HEK293 (cell line): Measurements from ENCODE around the gene IGF1R.

ENCODE experiments used
- BCL11A ChIP-seq: fragments of 450-650 bp; formaldehyde crosslinking; IDR thresholded peaks from 2 replicates; pipeline ENCODE4 v1.5.1; 2016; ENCODE audit warnings: low read depth, missing biosample characterization, missing genetic modification characterization
- FEZF1 ChIP-seq: fragments of 450-650 bp; formaldehyde crosslinking; IDR thresholded peaks from 2 replicates; pipeline ENCODE4 v1.5.1; 2016; ENCODE audit warnings: missing biosample characterization, missing genetic modification characterization
- GLIS2 ChIP-seq: fragments of 450-650 bp; formaldehyde crosslinking; IDR thresholded peaks from 2 replicates; pipeline ENCODE4 v1.5.1; 2016; ENCODE audit warnings: missing biosample characterization, missing genetic modification characterization
- KLF8 ChIP-seq: fragments of 450-650 bp; formaldehyde crosslinking; IDR thresholded peaks from 2 replicates; pipeline ENCODE4 v1.5.1; 2016; ENCODE audit warnings: missing biosample characterization, missing genetic modification characterization
- MYNN ChIP-seq: fragments of 450-650 bp; formaldehyde crosslinking; IDR thresholded peaks from 2 replicates; pipeline ENCODE4 v1.5.1; 2016; ENCODE audit warnings: missing biosample characterization, missing genetic modification characterization, borderline replicate concordance
- PRDM1 ChIP-seq: fragments of 450-650 bp; formaldehyde crosslinking; IDR thresholded peaks from 2 replicates; pipeline ENCODE4; 2016; ENCODE audit warnings: missing biosample characterization, missing genetic modification characterization
- REPIN1 ChIP-seq: fragments of 450-650 bp; formaldehyde crosslinking; IDR thresholded peaks from 2 replicates; pipeline ENCODE4 v1.5.1; 2017; ENCODE audit warnings: missing biosample characterization, missing genetic modification characterization, low read depth
- SP2 ChIP-seq: fragments of 450-650 bp; formaldehyde crosslinking; IDR thresholded peaks from 2 replicates; pipeline ENCODE4 v1.5.1; 2016; ENCODE audit warnings: missing biosample characterization, missing genetic modification characterization
- SP3 ChIP-seq: fragments of 450-650 bp; formaldehyde crosslinking; IDR thresholded peaks from 2 replicates; pipeline ENCODE4 v1.5.1; 2016; ENCODE audit warnings: missing biosample characterization, missing genetic modification characterization
- TRIM28 ChIP-seq: IDR thresholded peaks from 2 replicates; pipeline ENCODE4 v1.6.1; 2011; ENCODE audit warnings: low read length, control low read depth, borderline replicate concordance
- ZBTB1 ChIP-seq: fragments of 450-650 bp; formaldehyde crosslinking; IDR thresholded peaks from 2 replicates; pipeline ENCODE4 v1.5.1; 2016; ENCODE audit warnings: missing biosample characterization, missing genetic modification characterization
- ZBTB17 ChIP-seq: fragments of 450-650 bp; formaldehyde crosslinking; IDR thresholded peaks from 2 replicates; pipeline ENCODE4 v1.5.1; 2016; ENCODE audit warnings: missing biosample characterization, missing genetic modification characterization
- ZBTB48 ChIP-seq: fragments of 450-650 bp; formaldehyde crosslinking; IDR thresholded peaks from 2 replicates; pipeline ENCODE4 v1.5.1; 2016; ENCODE audit warnings: missing biosample characterization, missing genetic modification characterization
- ZBTB7A ChIP-seq: fragments of 450-650 bp; formaldehyde crosslinking; IDR thresholded peaks from 2 replicates; pipeline ENCODE4 v1.5.1; 2016; ENCODE audit warnings: low read depth, missing biosample characterization, missing genetic modification characterization
- ZBTB8A ChIP-seq: fragments of 450-650 bp; formaldehyde crosslinking; IDR thresholded peaks from 2 replicates; pipeline ENCODE4 v1.5.1; 2016; ENCODE audit warnings: missing biosample characterization, missing genetic modification characterization
- ZEB2 ChIP-seq: fragments of 450-650 bp; formaldehyde crosslinking; IDR thresholded peaks from 2 replicates; pipeline ENCODE4 v1.5.1; 2016; ENCODE audit warnings: missing biosample characterization, missing genetic modification characterization
- ZNF10 ChIP-seq: fragments of 450-650 bp; formaldehyde crosslinking; IDR thresholded peaks from 2 replicates; pipeline ENCODE4 v1.5.1; 2017; ENCODE audit warnings: missing biosample characterization, missing genetic modification characterization
- ZNF112 ChIP-seq: fragments of 450-650 bp; formaldehyde crosslinking; IDR thresholded peaks from 2 replicates; pipeline ENCODE4 v1.5.0; 2017; ENCODE audit warnings: missing biosample characterization, missing genetic modification characterization
- ZNF133 ChIP-seq: fragments of 450-650 bp; formaldehyde crosslinking; IDR thresholded peaks from 2 replicates; pipeline ENCODE4 v1.5.1; 2016; ENCODE audit warnings: missing biosample characterization, missing genetic modification characterization
- ZNF2 ChIP-seq: fragments of 450-650 bp; formaldehyde crosslinking; IDR thresholded peaks from 2 replicates; pipeline ENCODE4 v1.5.1; 2016; ENCODE audit warnings: missing biosample characterization, missing genetic modification characterization
- ZNF239 ChIP-seq: fragments of 450-650 bp; formaldehyde crosslinking; IDR thresholded peaks from 2 replicates; pipeline ENCODE4 v1.5.1; 2016; ENCODE audit warnings: missing biosample characterization, missing genetic modification characterization
- ZNF335 ChIP-seq: fragments of 450-650 bp; formaldehyde crosslinking; conservative IDR thresholded peaks from 2 replicates; pipeline ENCODE4 v1.5.1; 2016; ENCODE audit warnings: missing biosample characterization, missing genetic modification characterization
- ZNF394 ChIP-seq: fragments of 450-650 bp; formaldehyde crosslinking; IDR thresholded peaks from 2 replicates; pipeline ENCODE4 v1.5.1; 2016; ENCODE audit warnings: missing biosample characterization, missing genetic modification characterization, mild to moderate bottlenecking, moderate library complexity, borderline replicate concordance
- ZNF501 ChIP-seq: fragments of 450-650 bp; formaldehyde crosslinking; IDR thresholded peaks from 2 replicates; pipeline ENCODE4 v1.5.1; 2016; ENCODE audit warnings: missing biosample characterization, missing genetic modification characterization
- ZNF555 ChIP-seq: fragments of 450-650 bp; formaldehyde crosslinking; conservative IDR thresholded peaks from 2 replicates; pipeline ENCODE4 v1.5.1; 2017; ENCODE audit warnings: missing biosample characterization, mild to moderate bottlenecking, missing genetic modification characterization, inconsistent platforms
- ZNF558 ChIP-seq: fragments of 450-650 bp; formaldehyde crosslinking; IDR thresholded peaks from 2 replicates; pipeline ENCODE4 v1.5.1; 2016; ENCODE audit warnings: missing biosample characterization, missing genetic modification characterization
- ZNF585B ChIP-seq: fragments of 450-650 bp; formaldehyde crosslinking; IDR thresholded peaks from 2 replicates; pipeline ENCODE4 v1.5.1; 2016; ENCODE audit warnings: missing biosample characterization, missing genetic modification characterization
- ZSCAN23 ChIP-seq: fragments of 450-650 bp; formaldehyde crosslinking; IDR thresholded peaks from 2 replicates; pipeline ENCODE4 v1.5.1; 2016; ENCODE audit warnings: missing biosample characterization, missing genetic modification characterization
- ZSCAN30 ChIP-seq: fragments of 450-650 bp; IDR thresholded peaks from 2 replicates; pipeline ENCODE4 v1.5.1; 2018; ENCODE audit warnings: missing biosample characterization, mild to moderate bottlenecking, missing genetic modification characterization, moderate library complexity
- TF ChIP-seq, protein P1 (sequence below): fragments of 450-650 bp; formaldehyde crosslinking; IDR thresholded peaks from 2 replicates; pipeline ENCODE4 v1.5.1; 2016; ENCODE audit warnings: missing biosample characterization, missing genetic modification characterization
- TF ChIP-seq, protein P2 (sequence below): fragments of 450-650 bp; formaldehyde crosslinking; IDR thresholded peaks from 2 replicates; pipeline ENCODE4 v1.5.1; 2016; ENCODE audit warnings: missing biosample characterization, missing genetic modification characterization
- TF ChIP-seq, protein P3 (sequence below): fragments of 450-650 bp; formaldehyde crosslinking; IDR thresholded peaks from 2 replicates; pipeline ENCODE4 v1.5.1; 2017; ENCODE audit warnings: missing biosample characterization, mild to moderate bottlenecking, missing genetic modification characterization, moderate library complexity
- TF ChIP-seq, protein P4 (sequence below): fragments of 450-650 bp; formaldehyde crosslinking; IDR thresholded peaks from 2 replicates; pipeline ENCODE4 v1.5.1; 2016; ENCODE audit warnings: missing biosample characterization, missing genetic modification characterization
- TF ChIP-seq, protein P5 (sequence below): fragments of 450-650 bp; formaldehyde crosslinking; IDR thresholded peaks from 2 replicates; pipeline ENCODE4 v1.5.1; 2017; ENCODE audit warnings: missing biosample characterization, missing genetic modification characterization

The IGF1R gene

DNA sequence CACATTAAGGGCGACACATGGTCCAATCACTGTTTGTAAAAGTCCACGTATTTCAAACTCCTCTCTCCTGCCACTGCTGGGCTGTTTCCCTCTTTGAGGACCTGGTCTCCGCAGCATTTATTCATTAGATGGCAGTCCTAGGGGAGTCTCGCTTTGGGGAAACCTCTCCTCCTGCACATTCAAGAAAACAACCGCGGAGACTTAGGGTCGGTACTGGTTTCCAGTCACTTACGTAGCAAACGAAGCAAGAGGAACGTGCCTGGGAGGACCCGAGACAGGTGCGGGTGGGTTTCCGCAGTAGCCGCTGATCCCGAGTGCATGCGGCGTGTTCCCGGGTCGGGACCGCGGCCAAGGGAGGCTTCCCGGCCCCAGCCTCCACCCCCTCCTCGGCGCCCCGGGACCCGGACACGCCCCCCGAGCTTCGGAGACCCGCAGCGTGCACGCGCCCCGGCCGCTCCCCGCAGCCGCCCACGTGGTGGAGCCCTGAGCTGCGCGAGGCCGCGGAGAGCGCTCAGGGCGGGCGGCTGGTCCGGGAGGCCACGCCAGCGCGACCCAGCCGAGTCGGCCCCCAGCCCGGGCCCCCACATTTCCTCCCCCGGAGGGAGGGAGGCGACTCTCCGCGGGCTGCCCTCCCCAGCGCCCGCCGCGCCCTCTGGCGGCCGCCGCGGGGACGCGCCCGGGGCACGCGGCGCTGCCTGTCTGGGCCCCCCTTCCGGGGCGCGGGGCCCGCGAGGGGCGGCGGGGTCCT is 1.1 kb upstream of the IGF1R start (continued):
- TF ChIP-seq MYNN (tag by site-specific recombination) (no peak), BCL11A (tag by site-specific recombination) (peak; percentile 42; the same call in 1 of the 2 replicates), ZBTB1 (tag by site-specific recombination) (no peak), ZNF10 (peak; percentile 41; the same call in 1 of the 2 replicates), ZNF394 (tag by site-specific recombination) (peak; percentile 68; the same call in 1 of the 2 replicates), TRIM28 (no peak), ZSCAN23 (no peak), ZNF555 (no peak), GLIS2 (tag by site-specific recombination) (peak; percentile 52), PRDM1 (no peak), ZNF239 (tag by site-specific recombination) (no peak), ZNF585B (no peak), REPIN1 (tag by site-specific recombination) (no peak), SP2 (tag by site-specific recombination) (peak; percentile 42; the same call in 1 of the 2 replicates), ZBTB48 (tag by site-specific recombination) (peak; percentile 90), KLF8 (tag by site-specific recombination) (peak; percentile 87; the same call in 1 of the 2 replicates), SP3 (tag by site-specific recombination) (peak; percentile 58), ZEB2 (tag by site-specific recombination) (peak; percentile 95), ZBTB8A (peak; percentile 58), ZBTB17 (tag by site-specific recombination) (peak; percentile 56), ZNF501 (peak; percentile 68; the same call in 1 of the 2 replicates), ZSCAN30 (tag by site-specific recombination) (peak; percentile 90), ZNF112 (tag by site-specific recombination) (no peak), ZNF335 (tag by site-specific recombination) (peak; percentile 23; the same call in 1 of the 2 replicates), ZNF2 (tag by site-specific recombination) (0 out of 2 replicates have a peak, but pooled peaks have one; percentile 50), FEZF1 (tag by site-specific recombination) (0 out of 2 replicates have a peak, but pooled peaks have one; percentile 25), ZNF558 (0 out of 2 replicates have a peak, but pooled peaks have one; percentile 34), ZBTB7A (peak; percentile 80; the same call in 1 of the 2 replicates), ZNF133 (no peak)
- TF ChIP-seq, protein P1, sequence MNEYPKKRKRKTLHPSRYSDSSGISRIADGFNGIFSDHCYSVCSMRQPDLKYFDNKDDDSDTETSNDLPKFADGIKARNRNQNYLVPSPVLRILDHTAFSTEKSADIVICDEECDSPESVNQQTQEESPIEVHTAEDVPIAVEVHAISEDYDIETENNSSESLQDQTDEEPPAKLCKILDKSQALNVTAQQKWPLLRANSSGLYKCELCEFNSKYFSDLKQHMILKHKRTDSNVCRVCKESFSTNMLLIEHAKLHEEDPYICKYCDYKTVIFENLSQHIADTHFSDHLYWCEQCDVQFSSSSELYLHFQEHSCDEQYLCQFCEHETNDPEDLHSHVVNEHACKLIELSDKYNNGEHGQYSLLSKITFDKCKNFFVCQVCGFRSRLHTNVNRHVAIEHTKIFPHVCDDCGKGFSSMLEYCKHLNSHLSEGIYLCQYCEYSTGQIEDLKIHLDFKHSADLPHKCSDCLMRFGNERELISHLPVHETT (tag by site-specific recombination), result peak; percentile 55; the same call in 1 of the 2 replicates
- TF ChIP-seq, protein P2, sequence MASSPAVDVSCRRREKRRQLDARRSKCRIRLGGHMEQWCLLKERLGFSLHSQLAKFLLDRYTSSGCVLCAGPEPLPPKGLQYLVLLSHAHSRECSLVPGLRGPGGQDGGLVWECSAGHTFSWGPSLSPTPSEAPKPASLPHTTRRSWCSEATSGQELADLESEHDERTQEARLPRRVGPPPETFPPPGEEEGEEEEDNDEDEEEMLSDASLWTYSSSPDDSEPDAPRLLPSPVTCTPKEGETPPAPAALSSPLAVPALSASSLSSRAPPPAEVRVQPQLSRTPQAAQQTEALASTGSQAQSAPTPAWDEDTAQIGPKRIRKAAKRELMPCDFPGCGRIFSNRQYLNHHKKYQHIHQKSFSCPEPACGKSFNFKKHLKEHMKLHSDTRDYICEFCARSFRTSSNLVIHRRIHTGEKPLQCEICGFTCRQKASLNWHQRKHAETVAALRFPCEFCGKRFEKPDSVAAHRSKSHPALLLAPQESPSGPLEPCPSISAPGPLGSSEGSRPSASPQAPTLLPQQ, result peak; percentile 60
- TF ChIP-seq, protein P3, sequence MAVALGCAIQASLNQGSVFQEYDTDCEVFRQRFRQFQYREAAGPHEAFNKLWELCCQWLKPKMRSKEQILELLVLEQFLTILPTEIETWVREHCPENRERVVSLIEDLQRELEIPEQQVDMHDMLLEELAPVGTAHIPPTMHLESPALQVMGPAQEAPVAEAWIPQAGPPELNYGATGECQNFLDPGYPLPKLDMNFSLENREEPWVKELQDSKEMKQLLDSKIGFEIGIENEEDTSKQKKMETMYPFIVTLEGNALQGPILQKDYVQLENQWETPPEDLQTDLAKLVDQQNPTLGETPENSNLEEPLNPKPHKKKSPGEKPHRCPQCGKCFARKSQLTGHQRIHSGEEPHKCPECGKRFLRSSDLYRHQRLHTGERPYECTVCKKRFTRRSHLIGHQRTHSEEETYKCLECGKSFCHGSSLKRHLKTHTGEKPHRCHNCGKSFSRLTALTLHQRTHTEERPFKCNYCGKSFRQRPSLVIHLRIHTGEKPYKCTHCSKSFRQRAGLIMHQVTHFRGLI, result 0 out of 2 replicates have a peak, but pooled peaks have one; percentile 33
- TF ChIP-seq, protein P4, sequence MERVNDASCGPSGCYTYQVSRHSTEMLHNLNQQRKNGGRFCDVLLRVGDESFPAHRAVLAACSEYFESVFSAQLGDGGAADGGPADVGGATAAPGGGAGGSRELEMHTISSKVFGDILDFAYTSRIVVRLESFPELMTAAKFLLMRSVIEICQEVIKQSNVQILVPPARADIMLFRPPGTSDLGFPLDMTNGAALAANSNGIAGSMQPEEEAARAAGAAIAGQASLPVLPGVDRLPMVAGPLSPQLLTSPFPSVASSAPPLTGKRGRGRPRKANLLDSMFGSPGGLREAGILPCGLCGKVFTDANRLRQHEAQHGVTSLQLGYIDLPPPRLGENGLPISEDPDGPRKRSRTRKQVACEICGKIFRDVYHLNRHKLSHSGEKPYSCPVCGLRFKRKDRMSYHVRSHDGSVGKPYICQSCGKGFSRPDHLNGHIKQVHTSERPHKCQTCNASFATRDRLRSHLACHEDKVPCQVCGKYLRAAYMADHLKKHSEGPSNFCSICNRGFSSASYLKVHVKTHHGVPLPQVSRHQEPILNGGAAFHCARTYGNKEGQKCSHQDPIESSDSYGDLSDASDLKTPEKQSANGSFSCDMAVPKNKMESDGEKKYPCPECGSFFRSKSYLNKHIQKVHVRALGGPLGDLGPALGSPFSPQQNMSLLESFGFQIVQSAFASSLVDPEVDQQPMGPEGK (tag by site-specific recombination), result peak; percentile 53
- TF ChIP-seq, protein P5, sequence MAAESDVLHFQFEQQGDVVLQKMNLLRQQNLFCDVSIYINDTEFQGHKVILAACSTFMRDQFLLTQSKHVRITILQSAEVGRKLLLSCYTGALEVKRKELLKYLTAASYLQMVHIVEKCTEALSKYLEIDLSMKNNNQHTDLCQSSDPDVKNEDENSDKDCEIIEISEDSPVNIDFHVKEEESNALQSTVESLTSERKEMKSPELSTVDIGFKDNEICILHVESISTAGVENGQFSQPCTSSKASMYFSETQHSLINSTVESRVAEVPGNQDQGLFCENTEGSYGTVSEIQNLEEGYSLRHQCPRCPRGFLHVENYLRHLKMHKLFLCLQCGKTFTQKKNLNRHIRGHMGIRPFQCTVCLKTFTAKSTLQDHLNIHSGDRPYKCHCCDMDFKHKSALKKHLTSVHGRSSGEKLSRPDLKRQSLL (tag by site-specific recombination), result peak; percentile 29; the same call in 1 of the 2 replicates
